ENCODE data around the gene OR10A4. TPM values are rescaled to one million over a fixed set of nuclear protein-coding genes. Genes with fewer than 3 reads are reported as not detected.

Gene OR10A4
- total and polyA plus RNA-seq, 2 experiments from 2014 or later = not detected

GRCh38 chr11:6925007-6925577 is 48.7 kb downstream of the OR10A4 start:
- Histone ChIP-seq H3K36me3 (no peaks in the 10 kb centered on the region), H3K9me3 (ENCODE audit: low read depth) (no peaks in the 10 kb centered on the region), H3K27ac (no peak overlapping the region), H3K27me3 (no peaks in the 10 kb centered on the region), H3K4me3 (no peak overlapping the region), H3K4me1 (ENCODE audit: low read depth) (peaks cover 8% of the 10 kb centered on the region)
- DNase-seq (ENCODE audit: low read depth in 1 of 2, low spot score in 1 of 2) = no peak
- no peak for TF ChIP-seq CTCF (IDR thresholded peaks at IDR 0.05; ENCODE audit: low read depth, low read length)

GRCh38 chr11:6925636-6926207 is 49.3 kb downstream of the OR10A4 start:
- no peaks in the 10 kb centered on the region for H3K36me3 ChIP-seq
- H3K27me3 ChIP-seq = no peaks in the 10 kb centered on the region
- peak in 1 of 2 donors; percentile 36 for DNase-seq (ENCODE audit: low read depth in 1 of 2, low spot score in 1 of 2)
- H3K4me1 ChIP-seq (ENCODE audit: low read depth) = peaks cover 8% of the 10 kb centered on the region
- no peak overlapping the region for H3K27ac ChIP-seq
- H3K4me3 ChIP-seq = peak overlapping the region; percentile 44
- TF ChIP-seq CTCF (IDR thresholded peaks at IDR 0.05; ENCODE audit: low read depth, low read length) = no peak
- no peaks in the 10 kb centered on the region for H3K9me3 ChIP-seq (ENCODE audit: low read depth)

- Histone ChIP-seq H3K4me3 (peak within 1 kb of the TSS; percentile 44), H3K9me3 (ENCODE audit: low read depth) (no peaks in the 10 kb centered on the region), H3K27ac (no peak within 1 kb of the TSS), H3K4me1 (ENCODE audit: low read depth) (peaks cover 8% of the 10 kb centered on the region), H3K36me3 (no peaks in the 10 kb centered on the region), H3K27me3 (no peaks in the 10 kb centered on the region)
- peak; percentile 78 to 92 for DNase-seq (ENCODE audit: low read depth in 1 of 2, low spot score in 1 of 2)
- no peak for TF ChIP-seq CTCF (IDR thresholded peaks at IDR 0.05; ENCODE audit: low read depth, low read length)
These were observed 50.0 kb downstream of the OR10A4 start, which contains the start of gene ZNF215 for GRCh38 chr11:6926208-6927029. Gene ZNF215 (plus strand): TSS chr11:6926426. CDS start chr11:6932273, 5,847 bp downstream.

GRCh38 chr11:6927030-6927617 is 50.7 kb downstream of the OR10A4 start:
- Histone ChIP-seq H3K9me3 (ENCODE audit: low read depth) (no peaks in the 10 kb centered on the region), H3K27me3 (no peaks in the 10 kb centered on the region), H3K4me1 (ENCODE audit: low read depth) (peaks cover 8% of the 10 kb centered on the region), H3K36me3 (no peaks in the 10 kb centered on the region), H3K4me3 (peak overlapping the region; percentile 44), H3K27ac (no peak overlapping the region)
- TF ChIP-seq CTCF (IDR thresholded peaks at IDR 0.05; ENCODE audit: low read depth, low read length) = no peak
- DNase-seq (ENCODE audit: low read depth in 1 of 2, low spot score in 1 of 2) = no peak

Other genes starting within 250 kb of the OR10A4 start
- gene DCHS1, start 220.8 kb upstream of the OR10A4 start, total RNA-seq = 45.8 and 60.2 TPM in 2 replicates
- gene DCHS1, start 220.8 kb upstream of the OR10A4 start, polyA plus RNA-seq = 16.0 and 19.8 TPM in 2 replicates
- gene MRPL17, start 193.3 kb upstream of the OR10A4 start, total RNA-seq = 52.1 and 100 TPM in 2 replicates
- gene MRPL17, start 193.3 kb upstream of the OR10A4 start, polyA plus RNA-seq = 62.1 and 108 TPM in 2 replicates
- 0.12 TPM in 1 of 2 replicates, not detected in the other for gene OR2AG2, start 104.6 kb upstream of the OR10A4 start, total RNA-seq
- 0.16 and 0.28 TPM in 2 replicates for gene OR2AG2, start 104.6 kb upstream of the OR10A4 start, polyA plus RNA-seq
- not detected in 2 replicates for gene OR2AG1, start 93.6 kb upstream of the OR10A4 start, total RNA-seq
- 0.04 and 0.09 TPM in 2 replicates for gene OR2AG1, start 93.6 kb upstream of the OR10A4 start, polyA plus RNA-seq
- 0.11 and 0.12 TPM in 2 replicates for gene OR6A2, start 76.9 kb upstream of the OR10A4 start, total RNA-seq
- 0.07 TPM in 1 of 2 replicates, not detected in the other for gene OR6A2, start 76.9 kb upstream of the OR10A4 start, polyA plus RNA-seq
- gene OR10A5, start 30.9 kb upstream of the OR10A4 start, total RNA-seq = not detected in 2 replicates
- 1.00 TPM in 1 of 2 replicates, not detected in the other for gene OR10A5, start 30.9 kb upstream of the OR10A4 start, polyA plus RNA-seq
- gene OR10A2, start 13.6 kb upstream of the OR10A4 start, total RNA-seq = not detected in 2 replicates
- gene OR10A2, start 13.6 kb upstream of the OR10A4 start, polyA plus RNA-seq = 0.26 TPM in 1 of 2 replicates, not detected in the other
- not detected in 2 replicates for gene OR2D2, start 15.9 kb downstream of the OR10A4 start, total RNA-seq
- not detected in 2 replicates for gene OR2D2, start 15.9 kb downstream of the OR10A4 start, polyA plus RNA-seq
- not detected in 2 replicates for gene OR2D3, start 44.4 kb downstream of the OR10A4 start, total RNA-seq
- 0.51 TPM in 1 of 2 replicates, not detected in the other for gene OR2D3, start 44.4 kb downstream of the OR10A4 start, polyA plus RNA-seq
- 0.86 and 1.6 TPM in 2 replicates for gene ZNF215, start 49.8 kb downstream of the OR10A4 start, total RNA-seq
- 1.0 and 1.6 TPM in 2 replicates for gene ZNF215, start 49.8 kb downstream of the OR10A4 start, polyA plus RNA-seq
- gene ZNF214, start 143.7 kb downstream of the OR10A4 start, total RNA-seq = 6.1 and 7.9 TPM in 2 replicates
- gene ZNF214, start 143.7 kb downstream of the OR10A4 start, polyA plus RNA-seq = 4.4 and 4.5 TPM in 2 replicates
- 0.60 and 0.92 TPM in 2 replicates for gene NLRP14, start 143.9 kb downstream of the OR10A4 start, total RNA-seq
- gene NLRP14, start 143.9 kb downstream of the OR10A4 start, polyA plus RNA-seq = 1.0 and 1.4 TPM in 2 replicates
- gene RBMXL2, start 212.4 kb downstream of the OR10A4 start, total RNA-seq = 0.25 and 0.54 TPM in 2 replicates
- 0.07 and 0.36 TPM in 2 replicates for gene RBMXL2, start 212.4 kb downstream of the OR10A4 start, polyA plus RNA-seq

All from cardiac muscle cell (in vitro differentiated cells and primary cell).